Posterior cingulate gyrus (tissue), 11 donors: ENCODE measurements around the gene DBH.
"Not testable (repeated sequence)": the region's sequence is repeated elsewhere in the genome, so short reads cannot be mapped to it uniquely, and the experiment has no call there.

ENCODE experiments used
- DNase-seq, 10 donors: peaks; one replicate each; pipeline versions ENCODE4 v3.0.0 to v3.0.0-alpha.2; 2020 to 2021; ENCODE audit warnings: mixed read lengths in 3 of 10
- intact Hi-C: fragments of 100-400 bp; cut with DNase I; formaldehyde crosslinking; loops from one replicate; pipeline ENCODE4 v1.15.1; 2023

Gene DBH

GRCh38 chr9:133658442-133659431 lies 22.6 kb downstream of the DBH start:
- DNase-seq = peak in 5 of 10 donors; percentile 21 to 89 (median 51)
- intact Hi-C loops = no loop called here

GRCh38 chr9:133659516-133659915 lies 23.4 kb downstream of the DBH start:
- DNase-seq = no peak
- intact Hi-C loops = no loop called here

GRCh38 chr9:133661846-133662540 lies 25.8 kb downstream of the DBH start:
- intact Hi-C loops = no loop called here
- peak in 1 of 10 donors; percentile 79 for DNase-seq

- DNase-seq = peak in 1 of 10 donors; percentile 81
- intact Hi-C loops = no loop called here
Observed at GRCh38 chr9:133664173-133665050, 28.2 kb downstream of the DBH start.

GRCh38 chr9:133665096-133665495 lies 28.9 kb downstream of the DBH start:
- no peak for DNase-seq
- intact Hi-C loops = no loop called here

GRCh38 chr9:133665535-133665934 lies 29.4 kb downstream of the DBH start:
- intact Hi-C loops = no loop called here

GRCh38 chr9:133666387-133666786 lies 30.2 kb downstream of the DBH start:
- no peak for DNase-seq
- intact Hi-C loops = no loop called here

More at GRCh38 chr9:133665535-133665934, 29.4 kb downstream of the DBH start:
- DNase-seq = no peak

- intact Hi-C loops = no loop called here
- no peak for DNase-seq
Observed at GRCh38 chr9:133666845-133667244, 30.7 kb downstream of the DBH start.

- intact Hi-C loops = no loop called here
- no peak for DNase-seq
Observed at GRCh38 chr9:133667759-133668450, 31.7 kb downstream of the DBH start.

GRCh38 chr9:133669182-133669801 lies 33.1 kb downstream of the DBH start:
- no peak for DNase-seq
- intact Hi-C loops = no loop called here

- intact Hi-C loops = no loop called here
- DNase-seq = no peak
Observed at GRCh38 chr9:133670466-133670865, 34.3 kb downstream of the DBH start.

- intact Hi-C loops = no loop called here
- no peak for DNase-seq
Observed at GRCh38 chr9:133671371-133671770, 35.2 kb downstream of the DBH start.

- intact Hi-C loops = no loop called here
- peak in 1 of 10 donors; percentile 80 for DNase-seq
Observed at GRCh38 chr9:133672503-133673257, 36.5 kb downstream of the DBH start.

- intact Hi-C loops = no loop called here
- peak in 2 of 10 donors; percentile 26 to 44 for DNase-seq
Observed at GRCh38 chr9:133673258-133673655, 37.1 kb downstream of the DBH start.

- intact Hi-C loops = no loop called here
- DNase-seq = peak in 3 of 10 donors; percentile 48 to 81 (median 62)
Observed at GRCh38 chr9:133674091-133674490, 37.9 kb downstream of the DBH start.

GRCh38 chr9:133675796-133676195 lies 39.6 kb downstream of the DBH start:
- DNase-seq = peak in 3 of 10 donors; percentile 44 to 57 (median 53)
- intact Hi-C loops = not testable (repeated sequence)

GRCh38 chr9:133676450-133676849 lies 40.3 kb downstream of the DBH start:
- DNase-seq = peak in 3 of 10 donors; percentile 32 to 72 (median 62)
- intact Hi-C loops = no loop called here
